CD4-positive, alpha-beta T cell (primary cell): ENCODE results near the gene ABCG1. TPM values are rescaled to one million over a fixed set of nuclear protein-coding genes. Genes with fewer than 3 reads are reported as not detected.

Source experiments
- ATAC-seq: fragments of 200-7000 bp; cut with Tn5 transposase; one replicate; pipeline ENCODE4 v1.10.0; 2022; ENCODE audit warnings: mild to moderate bottlenecking; ENCODE audit not compliant: poor library complexity
- CTCF ChIA-PET: fragments of 350-600 bp; sonication (Branson Sonifier 250); formaldehyde crosslinking; loops from one replicate; lab custom pipeline; 2021; ENCODE audit warnings: antibody characterized with exemption, inconsistent platforms; lab: Charles Lee
- POLR2A ChIA-PET: fragments of 350-600 bp; sonication (Branson Sonifier 250); formaldehyde crosslinking; loops from one replicate; lab custom pipeline; 2021; ENCODE audit warnings: antibody characterized with exemption, inconsistent platforms; lab: Charles Lee
- DNase-seq, 14 experiments: peaks; one replicate each; pipeline ENCODE4 v3.0.0-alpha.2; 2013 to 2020; ENCODE audit warnings: mixed read lengths in 2 of 14
- H3K27ac ChIP-seq, 2 donors: one replicate each; pipeline versions ENCODE4 v1.5.1 to v1.7.0; 2013; ENCODE audit warnings: low read length in 2 of 2, low read depth in 1 of 2, mild to moderate bottlenecking in 1 of 2
- H3K27me3 ChIP-seq, 2 experiments: 1 replicate in 1 of 2; 2 replicates in 1 of 2; pipeline versions ENCODE4 v1.6.1 to v1.7.0; 2013; ENCODE audit warnings: low read length in 2 of 2, control low read depth in 1 of 2, mild to moderate bottlenecking in 1 of 2, moderate library complexity in 1 of 2; ENCODE audit not compliant: insufficient read depth in 2 of 2, control insufficient read depth in 1 of 2
- H3K36me3 ChIP-seq: one replicate; pipeline ENCODE4 v1.6.1; 2013; ENCODE audit warnings: low read length, control low read depth; ENCODE audit not compliant: insufficient read depth
- H3K4me1 ChIP-seq: one replicate; pipeline ENCODE4 v1.6.1; 2013; ENCODE audit warnings: low read length, control low read depth; ENCODE audit not compliant: insufficient read depth
- H3K4me3 ChIP-seq: one replicate; pipeline ENCODE4 v1.5.1; 2013; ENCODE audit warnings: mild to moderate bottlenecking, low read length, moderate library complexity
- H3K9me3 ChIP-seq, 2 experiments: 1 replicate in 1 of 2; 2 replicates in 1 of 2; pipeline versions ENCODE4 v1.6.1 to v1.7.0; 2013; ENCODE audit warnings: low read length in 2 of 2, mild to moderate bottlenecking in 2 of 2, control low read depth in 1 of 2, moderate library complexity in 1 of 2; ENCODE audit not compliant: control insufficient read depth in 1 of 2, insufficient read depth in 1 of 2
- H3K27ac Mint-ChIP-seq: one replicate; pipeline ENCODE4 v1.8.0; 2020; ENCODE audit warnings: mixed read lengths
- H3K27me3 Mint-ChIP-seq: one replicate; pipeline ENCODE4 v1.8.0; 2021; ENCODE audit warnings: mixed read lengths
- H3K36me3 Mint-ChIP-seq: one replicate; pipeline ENCODE4 v1.8.0; 2021; ENCODE audit warnings: low read depth, mixed read lengths
- H3K4me1 Mint-ChIP-seq: one replicate; pipeline ENCODE4 v1.8.0; 2021; ENCODE audit warnings: low read depth, mixed read lengths
- H3K4me3 Mint-ChIP-seq: one replicate; pipeline ENCODE4 v1.8.0; 2020; ENCODE audit warnings: mild to moderate bottlenecking, mixed read lengths
- H3K9me3 Mint-ChIP-seq: one replicate; pipeline ENCODE4 v1.8.0; 2020; ENCODE audit warnings: mixed read lengths
- intact Hi-C, 2 experiments: fragments of 100-400 bp; cut with DNase I in 1 of 2; cut with micrococcal nuclease in 1 of 2; formaldehyde crosslinking; loops; one replicate each; pipeline versions ENCODE4 v1.15.1 to v1.9.0; 2023 to 2025; cut with DNase I, micrococcal nuclease
- total RNA-seq, 174 experiments: library from RNA in 2 of 174; stranded (reverse) in 2 of 174; gene quantifications; one replicate each; pipeline ENCODE4 v1.2.3 and lab custom pipeline; 2021 to 2026
- TF ChIP-seq, protein P1 (sequence below): fragments of 200-600 bp; IDR thresholded peaks from one replicate; pipeline ENCODE4 v1.8.0; 2022; ENCODE audit warnings: antibody characterized with exemption, mild to moderate bottlenecking

Gene ABCG1
- total RNA-seq, 2 experiments from 2014 or later: 109 to 116 TPM

DNA sequence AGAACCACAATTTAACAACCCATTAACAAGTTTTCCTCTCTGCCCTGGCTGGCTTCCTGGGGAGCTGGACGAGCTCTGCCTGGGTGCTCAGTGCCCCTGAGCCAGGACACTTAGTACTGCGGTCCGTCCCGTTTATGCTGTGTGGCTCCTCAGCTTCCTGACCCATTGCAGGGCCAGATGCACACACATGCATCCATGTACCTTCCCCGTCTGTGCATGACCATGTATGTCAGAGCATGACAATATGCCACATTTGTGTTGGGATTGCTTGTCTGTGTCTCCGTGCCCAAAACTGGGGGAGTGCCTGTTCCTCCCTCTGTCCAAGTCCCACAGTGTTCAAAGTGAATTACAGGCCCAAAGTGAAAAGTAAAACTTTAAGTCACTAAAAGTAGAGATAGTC is 106.0 kb downstream of the ABCG1 start:
- H3K9me3 ChIP-seq: no peaks in the 10 kb centered on the region
- Mint-ChIP-seq H3K4me1 (no peaks in the 10 kb centered on the region), H3K36me3 (no peaks in the 10 kb centered on the region), H3K9me3 (no peaks in the 10 kb centered on the region), H3K4me3 (no peak overlapping the region), H3K27me3 (peaks cover 11% of the 10 kb centered on the region), H3K27ac (no peak overlapping the region)
- TF ChIP-seq, protein P1, sequence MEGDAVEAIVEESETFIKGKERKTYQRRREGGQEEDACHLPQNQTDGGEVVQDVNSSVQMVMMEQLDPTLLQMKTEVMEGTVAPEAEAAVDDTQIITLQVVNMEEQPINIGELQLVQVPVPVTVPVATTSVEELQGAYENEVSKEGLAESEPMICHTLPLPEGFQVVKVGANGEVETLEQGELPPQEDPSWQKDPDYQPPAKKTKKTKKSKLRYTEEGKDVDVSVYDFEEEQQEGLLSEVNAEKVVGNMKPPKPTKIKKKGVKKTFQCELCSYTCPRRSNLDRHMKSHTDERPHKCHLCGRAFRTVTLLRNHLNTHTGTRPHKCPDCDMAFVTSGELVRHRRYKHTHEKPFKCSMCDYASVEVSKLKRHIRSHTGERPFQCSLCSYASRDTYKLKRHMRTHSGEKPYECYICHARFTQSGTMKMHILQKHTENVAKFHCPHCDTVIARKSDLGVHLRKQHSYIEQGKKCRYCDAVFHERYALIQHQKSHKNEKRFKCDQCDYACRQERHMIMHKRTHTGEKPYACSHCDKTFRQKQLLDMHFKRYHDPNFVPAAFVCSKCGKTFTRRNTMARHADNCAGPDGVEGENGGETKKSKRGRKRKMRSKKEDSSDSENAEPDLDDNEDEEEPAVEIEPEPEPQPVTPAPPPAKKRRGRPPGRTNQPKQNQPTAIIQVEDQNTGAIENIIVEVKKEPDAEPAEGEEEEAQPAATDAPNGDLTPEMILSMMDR: no peak
- peak in 1 of 14 experiments; percentile 16 for DNase-seq
- POLR2A ChIA-PET: no interaction called here
- no peak overlapping the region for H3K4me3 ChIP-seq
- intact Hi-C loops: no loop called here
- CTCF ChIA-PET: no interaction called here
- no peaks in the 10 kb centered on the region for H3K4me1 ChIP-seq
- ATAC-seq: no peak
- no peaks in the 10 kb centered on the region for H3K27me3 ChIP-seq
- H3K27ac ChIP-seq: no peak overlapping the region
- no peaks in the 10 kb centered on the region for H3K36me3 ChIP-seq

DNA sequence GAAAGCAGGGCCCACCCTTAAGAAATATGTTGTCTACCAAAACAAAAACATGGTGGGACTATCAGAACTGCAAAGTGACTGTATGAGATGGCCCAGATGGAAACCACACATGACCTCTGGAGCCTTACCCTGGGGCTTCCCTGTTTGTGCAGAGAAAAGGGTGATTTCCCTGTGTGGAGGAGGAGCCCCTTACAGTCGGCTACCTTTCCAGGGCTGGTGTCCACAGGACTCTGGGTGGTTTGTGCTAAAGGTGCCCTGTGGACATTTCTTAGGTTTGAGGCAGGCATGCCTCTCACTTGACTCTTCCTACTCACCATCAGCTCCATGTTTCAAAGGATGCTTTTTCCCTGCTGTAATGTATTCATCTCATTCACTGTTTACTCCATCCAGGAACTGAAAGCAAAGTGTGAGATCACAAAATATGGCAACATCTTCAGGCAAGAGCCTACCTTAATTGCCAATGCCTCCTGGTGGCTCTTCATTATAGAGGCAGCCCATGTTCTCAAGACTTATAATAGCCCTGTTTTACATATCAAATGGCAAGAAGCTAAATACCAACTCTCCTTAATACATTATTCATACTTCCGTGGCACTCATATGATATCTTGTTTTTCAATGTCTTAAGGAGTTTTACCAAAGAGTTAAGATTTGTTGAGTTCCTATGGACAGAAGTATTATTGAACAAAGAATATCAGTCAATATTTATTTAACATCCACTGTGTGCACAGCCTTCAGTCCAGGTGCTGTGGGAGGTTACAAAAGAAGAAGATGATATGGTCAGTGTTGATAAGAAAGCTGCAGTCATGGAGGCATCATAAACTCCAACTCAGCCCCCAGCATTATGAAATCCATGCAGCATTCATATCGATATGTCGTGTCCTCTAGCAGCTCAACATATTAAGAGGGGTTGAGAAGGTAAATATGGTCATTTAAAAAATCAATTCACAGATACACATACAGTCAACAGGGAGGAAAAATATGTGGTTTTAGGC is 111.7 kb downstream of the ABCG1 start:
- peaks cover 6 to 9% of the 10 kb centered on the region in 2 experiments for H3K9me3 ChIP-seq
- Mint-ChIP-seq H3K9me3 (peaks cover 6% of the 10 kb centered on the region), H3K4me3 (no peak overlapping the region), H3K27ac (no peak overlapping the region), H3K36me3 (peaks cover 4% of the 10 kb centered on the region), H3K27me3 (no peaks in the 10 kb centered on the region), H3K4me1 (no peaks in the 10 kb centered on the region)
- ATAC-seq: no peak
- H3K27me3 ChIP-seq: peaks cover 0 to 4% of the 10 kb centered on the region in 2 experiments
- POLR2A ChIA-PET: no interaction called here
- H3K27ac ChIP-seq: no peak overlapping the region
- no peaks in the 10 kb centered on the region for H3K4me1 ChIP-seq
- no peaks in the 10 kb centered on the region for H3K36me3 ChIP-seq
- H3K4me3 ChIP-seq: no peak overlapping the region
- CTCF ChIA-PET: no interaction called here
- intact Hi-C loops: loop anchor here in 1 of 2 experiments (10.0 kb wide), 1 partner anchor 184 kb away; the partner anchor contains the start of gene SLC37A1
- TF ChIP-seq, protein P1: no peak
- no peak for DNase-seq

DNA sequence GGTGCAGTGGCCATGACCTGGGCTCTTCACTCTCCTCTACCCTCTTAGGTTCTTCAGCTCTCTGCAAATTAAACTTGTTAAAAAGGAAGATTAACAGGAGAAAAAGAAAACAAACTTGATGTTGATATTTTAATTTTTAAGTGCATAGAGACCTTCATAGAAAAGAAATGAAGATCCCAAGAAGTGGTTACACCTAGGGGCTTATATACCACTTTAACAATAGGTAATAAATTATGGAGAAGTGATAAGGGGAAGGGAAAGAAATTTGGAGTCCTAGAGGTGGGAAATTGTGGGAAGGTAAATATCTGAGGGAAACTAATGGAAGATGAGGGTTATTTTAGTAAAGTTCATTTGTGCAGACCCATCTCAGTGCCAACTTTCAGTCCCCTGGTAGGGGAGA is 112.7 kb downstream of the ABCG1 start:
- ChIA-PET CTCF (no interaction called here), POLR2A (no interaction called here)
- Mint-ChIP-seq H3K36me3 (peaks cover 4% of the 10 kb centered on the region), H3K27me3 (no peaks in the 10 kb centered on the region), H3K4me3 (no peak overlapping the region), H3K4me1 (no peaks in the 10 kb centered on the region), H3K27ac (no peak overlapping the region), H3K9me3 (peaks cover 6% of the 10 kb centered on the region)
- Histone ChIP-seq H3K27me3 (peaks cover 0 to 4% of the 10 kb centered on the region in 2 experiments), H3K4me1 (no peaks in the 10 kb centered on the region), H3K36me3 (no peaks in the 10 kb centered on the region), H3K4me3 (no peak overlapping the region), H3K9me3 (peaks cover 6 to 9% of the 10 kb centered on the region in 2 experiments), H3K27ac (no peak overlapping the region)
- TF ChIP-seq, protein P1: no peak
- intact Hi-C loops: loop anchor here in 1 of 2 experiments (10.0 kb wide), 1 partner anchor 183 kb away; the partner anchor contains the start of gene SLC37A1
- ATAC-seq (no peak), DNase-seq (no peak)
